Measurements from ENCODE around the gene CPSF6. TPM values are rescaled to one million over a fixed set of nuclear protein-coding genes. Genes with fewer than 3 reads are reported as not detected.
"Not testable (repeated sequence)": the region's sequence is repeated elsewhere in the genome, so short reads cannot be mapped to it uniquely, and the experiment has no call there.

CPSF6 gene
- total RNA-seq, 1 donor from 2014 or later = 34.4 TPM

GRCh38 chr12:69304284-69304683 is 64.9 kb downstream of the CPSF6 start:
- no peak for DNase-seq (ENCODE audit: extremely low spot score in 2 of 2)
- TF ChIP-seq POLR2A (IDR thresholded peaks at IDR 0.05) = no peak
- Histone ChIP-seq H3K27me3 (no peaks in the 10 kb centered on the region), H3K36me3 (no peaks in the 10 kb centered on the region), H3K27ac (no peak overlapping the region), H3K4me3 (no peak overlapping the region), H3K4me1 (no peaks in the 10 kb centered on the region), H3K9me3 (no peaks in the 10 kb centered on the region)
- intact Hi-C loops (cut with DNase I) = no loop called here

- no peak for DNase-seq (ENCODE audit: extremely low spot score in 2 of 2)
- no peaks in the 10 kb centered on the region for H3K36me3 ChIP-seq
- H3K4me1 ChIP-seq = no peaks in the 10 kb centered on the region
- no peak for TF ChIP-seq CTCF (IDR thresholded peaks at IDR 0.05)
- TF ChIP-seq POLR2A (IDR thresholded peaks at IDR 0.05) = no peak
- no peak for TF ChIP-seq POLR2AphosphoS5 (IDR thresholded peaks at IDR 0.05; ENCODE audit: insufficient read depth in 1 of 2, low read depth in 1 of 2)
- no peaks in the 10 kb centered on the region for H3K27me3 ChIP-seq
- intact Hi-C loops (cut with DNase I) = no loop called here
- no peaks in the 10 kb centered on the region for H3K9me3 ChIP-seq
- H3K27ac ChIP-seq = no peak overlapping the region
- H3K4me3 ChIP-seq = no peak overlapping the region
Measured at GRCh38 chr12:69309461-69309860, 70.1 kb downstream of the CPSF6 start.

DNA sequence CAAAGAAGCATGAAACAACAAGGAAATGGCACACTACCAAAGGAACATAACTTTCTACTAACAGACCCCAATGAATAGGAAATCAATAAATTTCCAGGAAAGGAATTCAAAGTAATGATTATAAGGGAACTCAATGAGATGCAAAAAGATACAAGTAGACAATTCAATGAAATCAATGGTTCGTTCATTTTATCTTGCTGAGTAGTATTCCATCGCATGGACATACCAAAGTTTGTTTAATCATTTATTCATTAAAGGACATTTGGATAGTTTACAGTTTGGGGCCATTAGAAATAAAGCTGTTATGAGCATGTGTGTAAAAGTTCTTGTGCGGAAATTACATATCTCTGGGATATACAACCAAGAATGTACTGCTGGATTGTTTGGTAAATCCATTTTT is 73.8 kb downstream of the CPSF6 start:
- Histone ChIP-seq H3K27ac (no peak overlapping the region), H3K4me1 (no peaks in the 10 kb centered on the region), H3K36me3 (no peaks in the 10 kb centered on the region), H3K27me3 (no peaks in the 10 kb centered on the region), H3K9me3 (no peaks in the 10 kb centered on the region), H3K4me3 (no peak overlapping the region)
- DNase-seq (ENCODE audit: extremely low spot score in 2 of 2) = no peak
- intact Hi-C loops (cut with DNase I) = no loop called here
- no peak for TF ChIP-seq CTCF (IDR thresholded peaks at IDR 0.05)

DNA sequence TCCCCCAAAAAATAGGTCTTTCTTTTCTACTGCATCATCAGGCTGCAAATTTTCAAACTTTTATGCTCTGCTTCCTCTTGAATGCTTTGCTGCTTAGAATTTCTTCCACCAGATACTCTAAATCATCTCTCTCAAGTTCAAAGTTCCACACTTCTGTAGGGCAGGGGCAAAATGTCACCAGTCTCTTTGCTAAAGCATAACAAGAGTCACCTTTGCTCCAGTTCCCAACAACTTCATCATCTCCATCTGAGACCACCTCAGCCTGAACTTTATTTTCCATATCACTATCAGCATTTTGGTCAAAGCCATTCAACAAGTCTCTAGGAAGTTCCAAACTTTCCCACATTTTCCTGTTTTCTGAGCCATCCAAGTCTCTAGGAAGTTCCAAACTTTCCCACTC is 77.4 kb downstream of the CPSF6 start:
- H3K27ac ChIP-seq; intact Hi-C loops (cut with DNase I): not testable (repeated sequence)

DNA sequence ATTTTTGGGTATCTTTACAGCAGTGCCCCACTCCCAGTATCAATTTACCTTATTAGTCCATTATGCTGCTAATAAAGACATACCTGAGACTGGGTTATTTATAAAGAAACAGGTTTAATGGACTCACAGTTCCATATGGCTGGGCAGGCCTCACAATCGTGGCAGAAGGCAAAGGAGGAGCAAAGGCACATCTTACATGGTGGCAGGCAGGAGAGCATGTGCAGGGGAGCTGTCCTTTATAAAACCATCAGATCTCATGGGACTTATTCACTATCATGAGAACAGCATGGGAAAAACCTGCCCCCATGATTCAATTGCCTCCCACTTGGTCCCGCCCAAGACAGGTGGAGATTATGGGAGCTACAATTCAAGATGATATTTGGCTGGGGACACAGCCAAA is 77.9 kb downstream of the CPSF6 start:
- DNase-seq (ENCODE audit: extremely low spot score in 2 of 2); H3K36me3 ChIP-seq; H3K4me3 ChIP-seq; H3K27me3 ChIP-seq; H3K4me1 ChIP-seq; H3K9me3 ChIP-seq; intact Hi-C loops (cut with DNase I); H3K27ac ChIP-seq: not testable (repeated sequence)

More for the DNA sequence above, 77.4 kb downstream of the CPSF6 start:
- not testable (repeated sequence) for H3K4me1 ChIP-seq; H3K36me3 ChIP-seq; H3K9me3 ChIP-seq; H3K4me3 ChIP-seq; DNase-seq (ENCODE audit: extremely low spot score in 2 of 2); H3K27me3 ChIP-seq

- H3K4me3 ChIP-seq = no peak overlapping the region
- H3K9me3 ChIP-seq = no peaks in the 10 kb centered on the region
- intact Hi-C loops (cut with DNase I) = no loop called here
- DNase-seq (ENCODE audit: extremely low spot score in 2 of 2) = no peak
- TF ChIP-seq POLR2A (IDR thresholded peaks at IDR 0.05) (no peak), CTCF (IDR thresholded peaks at IDR 0.05) (no peak), POLR2AphosphoS5 (IDR thresholded peaks at IDR 0.05; ENCODE audit: insufficient read depth in 1 of 2, low read depth in 1 of 2) (no peak)
- no peak overlapping the region for H3K27ac ChIP-seq
- no peaks in the 10 kb centered on the region for H3K27me3 ChIP-seq
- no peaks in the 10 kb centered on the region for H3K4me1 ChIP-seq
- no peaks in the 10 kb centered on the region for H3K36me3 ChIP-seq
Measured at GRCh38 chr12:69318225-69318624, 78.9 kb downstream of the CPSF6 start.

GRCh38 chr12:69321351-69321750 is 82.0 kb downstream of the CPSF6 start:
- H3K27me3 ChIP-seq = no peaks in the 10 kb centered on the region
- H3K27ac ChIP-seq = no peak overlapping the region
- H3K36me3 ChIP-seq = no peaks in the 10 kb centered on the region
- TF ChIP-seq POLR2AphosphoS5 (IDR thresholded peaks at IDR 0.05; ENCODE audit: insufficient read depth in 1 of 2, low read depth in 1 of 2) = no peak
- no peak for TF ChIP-seq CTCF (IDR thresholded peaks at IDR 0.05)
- no peak for TF ChIP-seq POLR2A (IDR thresholded peaks at IDR 0.05)
- no peak for DNase-seq (ENCODE audit: extremely low spot score in 2 of 2)
- H3K4me1 ChIP-seq = no peaks in the 10 kb centered on the region
- intact Hi-C loops (cut with DNase I) = no loop called here
- H3K4me3 ChIP-seq = no peak overlapping the region
- no peaks in the 10 kb centered on the region for H3K9me3 ChIP-seq
